SK-N-SH treated with all-trans-retinoic acid at 6 μM for 48 hours (cell line): Measurements from ENCODE around the gene MYH11.

Experiments used
- ATAC-seq: fragments of 200-7000 bp; cut with Tn5 transposase; 3 replicates; pipeline ENCODE4 v1.9.1; 2020; ENCODE audit warnings: mild to moderate bottlenecking, moderate library complexity
- ARNTL ChIP-seq: fragments of 450-650 bp; formaldehyde crosslinking; IDR thresholded peaks from 2 replicates; pipeline ENCODE4 v1.5.0; 2020; ENCODE audit warnings: low read depth, mild to moderate bottlenecking, moderate library complexity, borderline replicate concordance
- BACH2 ChIP-seq: fragments of 250-450 bp; sonication (Bioruptor Pico); IDR thresholded peaks from 2 replicates; pipeline ENCODE4 v1.9.0; 2021; ENCODE audit warnings: mild to moderate bottlenecking, borderline replicate concordance
- CSDC2 ChIP-seq: fragments of 250-450 bp; sonication (Bioruptor Pico); IDR thresholded peaks from 2 replicates; pipeline ENCODE4 v1.5.0; 2020; ENCODE audit warnings: mild to moderate bottlenecking, moderate library complexity
- CSRNP3 ChIP-seq: fragments of 250-450 bp; sonication (Bioruptor Pico); IDR thresholded peaks from 2 replicates; pipeline ENCODE4 v1.5.1; 2021; ENCODE audit warnings: mild to moderate bottlenecking, moderate library complexity
- ESRRG ChIP-seq: fragments of 250-450 bp; sonication (Bioruptor Pico); IDR thresholded peaks from 2 replicates; pipeline ENCODE4 v1.6.1; 2021; ENCODE audit warnings: mild to moderate bottlenecking
- GLIS3 ChIP-seq: fragments of 250-450 bp; sonication (Bioruptor Pico); IDR thresholded peaks from 2 replicates; pipeline ENCODE4 v1.5.0; 2020; ENCODE audit warnings: mild to moderate bottlenecking, moderate library complexity
- ISL1 ChIP-seq: fragments of 250-450 bp; sonication (Bioruptor Pico); IDR thresholded peaks from 2 replicates; pipeline ENCODE4 v2.1.2; 2022; ENCODE audit warnings: mild to moderate bottlenecking, moderate library complexity
- OSR1 ChIP-seq: fragments of 250-450 bp; sonication (Bioruptor Pico); IDR thresholded peaks from 2 replicates; pipeline ENCODE4 v1.8.0; 2022; ENCODE audit warnings: moderate library complexity, mild to moderate bottlenecking, inconsistent platforms
- PATZ1 ChIP-seq: fragments of 250-450 bp; sonication (Bioruptor Pico); IDR thresholded peaks from 2 replicates; pipeline ENCODE4 v1.8.0; 2020; ENCODE audit warnings: mild to moderate bottlenecking, moderate library complexity, borderline replicate concordance
- POU6F1 ChIP-seq: fragments of 250-450 bp; sonication (Bioruptor Pico); IDR thresholded peaks from 2 replicates; pipeline ENCODE4 v1.8.0; 2021; ENCODE audit warnings: low read depth, mild to moderate bottlenecking, moderate library complexity, borderline replicate concordance
- RARB ChIP-seq: fragments of 250-450 bp; sonication (Bioruptor Pico); IDR thresholded peaks from 2 replicates; pipeline ENCODE4 v1.8.0; 2021; ENCODE audit warnings: mild to moderate bottlenecking, moderate library complexity
- TCF4 ChIP-seq: fragments of 250-450 bp; sonication (Bioruptor Pico); IDR thresholded peaks from 2 replicates; pipeline ENCODE4 v1.8.0; 2021; ENCODE audit warnings: mild to moderate bottlenecking, moderate library complexity, borderline replicate concordance
- TOX ChIP-seq: fragments of 250-450 bp; sonication (Bioruptor Pico); IDR thresholded peaks from 2 replicates; pipeline ENCODE4 v1.8.0; 2021; ENCODE audit warnings: mild to moderate bottlenecking, moderate library complexity, borderline replicate concordance
- TSHZ2 ChIP-seq: fragments of 250-450 bp; sonication (Bioruptor Pico); IDR thresholded peaks from 2 replicates; pipeline ENCODE4 v1.5.0; 2020; ENCODE audit warnings: mild to moderate bottlenecking, moderate library complexity
- ZC3H10 ChIP-seq: fragments of 250-450 bp; sonication (Bioruptor Pico); IDR thresholded peaks from 2 replicates; pipeline ENCODE4 v1.5.1; 2021; ENCODE audit warnings: mild to moderate bottlenecking, moderate library complexity
- ZFP3 ChIP-seq: fragments of 250-450 bp; sonication (Bioruptor Pico); IDR thresholded peaks from 2 replicates; pipeline ENCODE4 v1.5.0; 2020; ENCODE audit warnings: mild to moderate bottlenecking, moderate library complexity
- ZFP30 ChIP-seq: fragments of 450-650 bp; formaldehyde crosslinking; IDR thresholded peaks from 2 replicates; pipeline ENCODE4 v1.5.0; 2022; ENCODE audit warnings: mild to moderate bottlenecking, moderate library complexity
- ZNF565 ChIP-seq: fragments of 450-650 bp; formaldehyde crosslinking; conservative IDR thresholded peaks from 2 replicates; pipeline ENCODE4 v1.5.0; 2020; ENCODE audit warnings: low read depth, mild to moderate bottlenecking, moderate library complexity
- ZNF70 ChIP-seq: fragments of 450-650 bp; formaldehyde crosslinking; IDR thresholded peaks from 2 replicates; pipeline ENCODE4 v1.5.0; 2020; ENCODE audit warnings: mild to moderate bottlenecking, moderate library complexity
- ZNF8 ChIP-seq: fragments of 450-650 bp; formaldehyde crosslinking; IDR thresholded peaks from 2 replicates; pipeline ENCODE4 v1.5.0; 2020; ENCODE audit warnings: mild to moderate bottlenecking, moderate library complexity

Gene MYH11

GRCh38 chr16:15765116-15765515 lies 91.7 kb downstream of the MYH11 start:
- TF ChIP-seq ARNTL (CRISPR knock-in tag), result no peak
- no peak for TF ChIP-seq ZNF8 (CRISPR knock-in tag)
- TF ChIP-seq ISL1, result no peak
- no peak for TF ChIP-seq OSR1 (CRISPR knock-in tag)
- TF ChIP-seq TCF4 (CRISPR knock-in tag), result no peak
- no peak for TF ChIP-seq ZNF565 (CRISPR knock-in tag)
- TF ChIP-seq RARB (CRISPR knock-in tag), result no peak
- TF ChIP-seq ZNF70, result no peak
- no peak for TF ChIP-seq POU6F1 (CRISPR knock-in tag)
- no peak for TF ChIP-seq TOX
- no peak for TF ChIP-seq ZFP30
- ATAC-seq, result no peak

- ATAC-seq, result no peak
- no peak for TF ChIP-seq TCF4 (CRISPR knock-in tag)
- TF ChIP-seq GLIS3, result no peak
- no peak for TF ChIP-seq ESRRG
- no peak for TF ChIP-seq CSDC2 (CRISPR knock-in tag)
- no peak for TF ChIP-seq ZFP30
- no peak for TF ChIP-seq ZFP3 (CRISPR knock-in tag)
These were observed 92.7 kb downstream of the MYH11 start for GRCh38 chr16:15764112-15764511.

- no peak for ATAC-seq
- TF ChIP-seq TCF4 (CRISPR knock-in tag) (no peak), ISL1 (no peak), ZNF565 (CRISPR knock-in tag) (no peak), ZNF70 (no peak), CSRNP3 (CRISPR knock-in tag) (no peak), GLIS3 (no peak), PATZ1 (CRISPR knock-in tag) (no peak), ARNTL (CRISPR knock-in tag) (no peak), BACH2 (CRISPR knock-in tag) (no peak), POU6F1 (CRISPR knock-in tag) (no peak), TSHZ2 (CRISPR knock-in tag) (no peak), ZFP3 (CRISPR knock-in tag) (no peak), ZNF8 (CRISPR knock-in tag) (no peak), ZC3H10 (CRISPR knock-in tag) (no peak), RARB (CRISPR knock-in tag) (no peak)
- TF ChIP-seq, all 23 proteins: peak for 0
These were observed 96.7 kb downstream of the MYH11 start for GRCh38 chr16:15760129-15760528.
